GM19372 (cell line): ENCODE results near the gene SULT1C3.

Experiments
- ATAC-seq: cut with Tn5 transposase; IDR thresholded peaks from one replicate; pipeline ENCODE4 v1.9.1; 2021; ENCODE audit warnings: mild to moderate bottlenecking, low read depth, moderate library complexity; ENCODE audit not compliant: unreplicated experiment

SULT1C3 gene

DNA sequence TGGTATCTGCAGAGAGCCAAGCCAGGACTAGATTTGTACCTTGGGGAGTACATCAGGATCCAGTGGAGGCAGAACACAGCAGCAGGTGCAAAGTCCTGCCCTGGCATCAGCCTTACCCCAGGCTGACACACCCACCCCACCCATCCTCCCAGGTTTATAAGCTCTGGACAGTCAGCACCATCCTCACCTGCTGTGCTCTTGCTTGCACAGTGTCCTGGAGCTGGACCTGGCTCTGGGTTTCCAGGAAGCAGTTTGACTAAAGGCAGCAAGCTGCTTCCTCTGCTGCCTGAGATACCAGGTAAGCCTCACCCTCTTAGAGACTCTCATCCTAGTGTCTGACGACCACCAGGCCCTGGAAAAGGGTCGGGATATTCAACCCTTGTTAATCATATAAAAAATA, at the start of gene SULT1C3:
Gene SULT1C3 (plus strand): TSS at position 183 of the 400 bp plus-strand sequence. CDS start 7,227 bp downstream, outside the sequence.
- no peak for ATAC-seq

DNA sequence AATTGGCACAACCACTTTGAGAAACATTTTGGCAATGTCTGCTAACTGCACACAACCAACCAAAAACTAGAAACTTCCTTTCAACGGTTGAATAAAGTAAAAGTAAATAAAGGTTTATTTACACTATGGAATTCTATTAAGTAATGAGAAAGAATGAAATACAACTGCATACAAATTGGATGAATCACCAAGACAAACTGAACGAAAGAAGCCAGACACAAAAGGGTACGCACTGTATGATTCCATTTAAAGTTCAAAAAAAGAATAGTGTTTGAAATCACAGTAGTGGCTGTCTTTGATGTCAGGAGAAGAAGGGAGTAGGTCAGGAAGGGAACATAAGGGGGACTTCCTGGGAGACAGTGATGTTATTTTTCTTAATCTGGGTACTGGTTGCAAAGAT, 46.5 kb upstream of the SULT1C3 start:
- ATAC-seq: no peak

- ATAC-seq: no peak
Measured at GRCh38 chr2:108194409-108195132, 45.2 kb upstream of the SULT1C3 start.

- ATAC-seq: no peak
Measured at GRCh38 chr2:108195133-108195439, 44.7 kb upstream of the SULT1C3 start.

GRCh38 chr2:108199726-108200125, 40.0 kb upstream of the SULT1C3 start:
- no peak for ATAC-seq

DNA sequence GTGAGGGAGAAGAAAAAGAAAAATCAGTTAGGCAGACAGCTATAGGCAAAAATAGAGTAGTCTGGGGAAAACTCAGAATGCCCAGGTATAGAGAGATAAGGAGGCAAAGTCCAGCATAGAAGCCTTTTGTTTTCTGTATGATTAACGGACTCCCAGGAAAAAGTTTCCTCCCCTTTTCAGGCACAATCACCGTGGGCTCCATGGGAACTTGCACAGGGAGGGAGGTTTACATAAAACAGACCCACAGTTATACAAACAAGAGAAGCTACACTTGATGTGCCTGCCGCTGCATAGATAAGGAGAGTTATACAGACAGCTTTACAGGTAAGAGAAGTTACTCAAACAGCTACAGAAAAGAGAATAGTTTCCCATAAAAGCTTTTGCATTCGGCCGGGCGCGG, 39.2 kb upstream of the SULT1C3 start:
- ATAC-seq: no peak

DNA sequence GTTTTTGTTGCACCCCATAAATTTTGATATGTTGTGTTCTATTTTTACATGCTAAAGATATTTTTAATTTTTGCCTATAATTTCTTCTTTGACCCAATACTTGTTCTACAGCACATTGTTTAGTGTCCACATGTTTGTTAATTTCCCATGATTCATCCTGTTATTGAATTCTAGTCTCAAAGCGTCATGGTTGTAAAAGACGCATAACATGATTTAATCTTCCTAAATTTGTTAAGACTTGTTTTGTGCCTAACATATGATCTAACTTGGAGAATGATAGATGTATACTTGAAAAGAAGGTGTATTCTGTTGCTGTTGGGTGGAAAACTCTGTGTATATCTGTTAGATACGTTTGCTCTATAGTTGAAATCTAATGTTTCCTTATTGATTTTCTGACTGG, 27.1 kb upstream of the SULT1C3 start:
- no peak for ATAC-seq

DNA sequence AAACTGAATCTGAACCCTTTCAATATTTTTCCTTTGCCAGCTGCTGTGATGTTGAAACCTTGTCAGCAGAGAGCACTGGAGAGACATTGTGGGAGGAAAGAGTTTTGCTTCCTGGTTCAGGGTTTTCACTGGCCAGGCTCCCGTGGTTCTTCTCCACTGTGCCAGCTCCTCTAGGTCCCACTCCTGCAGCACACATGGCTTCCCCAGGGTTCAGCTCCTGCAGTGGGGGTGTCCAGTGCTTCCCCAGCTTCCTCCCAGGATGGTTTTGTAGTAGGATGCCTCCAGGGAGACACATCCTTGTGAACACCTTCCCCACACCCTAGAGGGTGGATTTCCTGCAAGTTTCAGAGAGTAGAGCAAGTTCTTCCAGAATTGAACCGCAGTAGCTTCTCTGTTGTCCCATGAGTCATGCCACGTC, 24.0 kb upstream of the SULT1C3 start:
- ATAC-seq: peak; percentile 49

DNA sequence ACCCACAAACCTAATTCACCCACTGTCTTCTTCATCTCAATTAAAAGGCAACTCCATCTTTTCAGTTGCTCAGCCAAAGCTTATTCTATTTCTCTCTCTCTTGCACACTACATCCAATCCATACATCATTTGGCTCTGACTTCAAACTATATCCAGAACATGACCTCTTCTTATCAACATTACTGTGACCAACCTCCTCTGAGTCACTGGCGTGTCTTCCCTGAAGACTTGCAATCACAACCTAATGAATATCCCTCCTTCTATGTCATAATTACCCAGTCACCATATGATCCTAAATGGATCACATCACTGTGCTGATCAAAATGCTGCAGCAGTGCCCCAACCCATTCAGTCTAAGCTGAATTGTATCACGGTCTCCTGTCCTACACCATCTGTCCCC, 22.6 kb upstream of the SULT1C3 start:
- ATAC-seq: no peak

GRCh38 chr2:108219688-108220087, 20.1 kb upstream of the SULT1C3 start:
- no peak for ATAC-seq

DNA sequence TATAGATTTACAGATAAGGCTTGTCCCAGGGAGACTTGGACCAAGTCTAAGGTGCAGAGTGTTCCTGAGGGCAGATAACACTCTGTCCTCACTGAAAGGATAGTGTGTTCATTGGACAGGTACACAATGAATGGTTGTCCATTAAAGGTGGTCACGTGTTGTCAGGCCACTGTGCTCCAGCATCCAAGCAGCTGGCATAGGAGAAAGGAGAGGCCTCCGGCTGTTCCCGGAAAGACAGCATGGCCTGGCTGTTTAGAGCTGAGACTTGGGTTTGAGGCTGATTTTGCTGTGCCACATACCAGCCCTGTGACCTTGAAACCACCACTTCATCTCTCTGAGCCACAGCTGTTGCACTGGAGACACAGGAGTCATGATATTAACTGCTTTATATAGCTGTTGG, 19.6 kb upstream of the SULT1C3 start:
- no peak for ATAC-seq

DNA sequence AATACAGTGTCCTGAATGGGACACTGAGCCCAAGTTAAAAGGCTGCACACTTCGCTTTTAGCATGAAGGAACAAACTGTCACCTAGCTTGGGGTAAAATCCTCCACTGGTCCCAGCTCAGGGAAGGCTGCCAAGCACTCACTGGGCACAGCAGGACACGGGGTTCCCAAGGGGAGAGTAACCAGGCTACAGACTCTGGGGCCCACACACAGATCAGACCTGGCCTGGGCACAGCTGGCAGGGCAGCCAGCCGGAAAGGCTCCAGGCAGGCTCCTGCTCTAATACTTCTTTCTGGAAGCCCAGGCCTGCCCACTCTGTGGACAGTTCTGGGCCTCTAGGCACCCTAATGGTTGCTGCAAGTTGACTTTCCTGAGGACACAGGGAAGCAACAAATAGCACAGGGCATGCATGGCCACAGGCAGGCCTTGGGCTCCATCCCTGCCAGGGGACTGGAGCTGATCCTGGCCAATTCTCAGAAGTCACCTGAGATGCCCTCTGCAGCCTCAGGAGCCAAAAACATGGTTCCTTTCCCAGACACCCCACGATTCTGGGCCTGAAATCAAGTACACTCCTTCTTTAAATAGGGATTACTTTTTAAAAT, 18.7 kb upstream of the SULT1C3 start:
- ATAC-seq: no peak

- ATAC-seq: no peak
Measured at GRCh38 chr2:108222261-108222660, 17.5 kb upstream of the SULT1C3 start.

GRCh38 chr2:108223573-108223972, 16.2 kb upstream of the SULT1C3 start:
- ATAC-seq: no peak

GRCh38 chr2:108224022-108224421, 15.7 kb upstream of the SULT1C3 start:
- no peak for ATAC-seq

GRCh38 chr2:108226564-108226963, 13.2 kb upstream of the SULT1C3 start:
- ATAC-seq: no peak

- ATAC-seq: no peak
Measured at GRCh38 chr2:108228006-108228405, 11.8 kb upstream of the SULT1C3 start.

GRCh38 chr2:108228537-108228936, 11.2 kb upstream of the SULT1C3 start:
- no peak for ATAC-seq

GRCh38 chr2:108229875-108230274, 9.9 kb upstream of the SULT1C3 start:
- ATAC-seq: no peak

DNA sequence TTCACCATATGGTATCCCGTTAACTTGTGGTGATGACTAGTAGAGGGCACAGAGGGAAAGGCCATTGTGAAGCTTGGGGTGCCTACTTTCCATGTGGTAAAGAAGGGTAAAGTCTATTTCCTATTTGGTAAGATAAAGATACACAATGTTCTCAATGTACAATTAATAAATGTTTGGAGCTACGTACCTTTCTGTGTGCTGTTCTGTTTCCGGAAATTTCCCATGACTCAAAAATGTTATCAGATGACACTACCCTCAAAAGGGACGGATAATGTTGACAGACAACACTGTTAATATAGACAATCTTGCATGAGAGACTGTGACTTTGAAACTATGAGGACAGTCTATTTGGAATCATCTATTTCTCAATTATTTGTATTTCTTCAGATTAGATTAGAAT, 4.2 kb upstream of the SULT1C3 start:
- no peak for ATAC-seq

- no peak for ATAC-seq
Measured at GRCh38 chr2:108236676-108237335, 3.0 kb upstream of the SULT1C3 start.

DNA sequence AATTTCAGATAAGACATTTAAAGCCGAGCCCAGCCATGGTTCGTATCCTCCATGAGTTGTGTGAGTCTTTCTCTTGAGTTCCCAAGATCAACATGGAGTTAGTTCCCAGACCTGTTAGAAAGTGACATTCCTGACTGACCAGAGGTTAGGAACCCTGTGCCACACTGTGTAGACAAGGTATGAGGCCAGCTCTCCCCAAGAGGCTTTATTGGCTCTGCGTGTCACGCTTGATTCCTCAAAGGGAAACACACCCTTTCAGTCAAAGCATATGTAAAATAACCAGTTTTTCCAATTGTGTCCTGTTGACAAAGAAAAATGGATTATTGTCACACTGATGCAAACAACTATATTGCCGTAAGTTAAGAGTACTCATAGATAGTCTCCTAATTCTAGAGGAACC, 1.2 kb downstream of the SULT1C3 start:
- ATAC-seq: no peak
